ENCODE data around the gene PAM. TPM values are rescaled to one million over a fixed set of nuclear protein-coding genes. Genes with fewer than 3 reads are reported as not detected.
A peak's percentile ranks its signal among the peaks of the same experiment; 100 is the strongest.

PAM gene
- total RNA-seq, 2 experiments from 2014 or later: 15.1 to 16.1 TPM

DNA sequence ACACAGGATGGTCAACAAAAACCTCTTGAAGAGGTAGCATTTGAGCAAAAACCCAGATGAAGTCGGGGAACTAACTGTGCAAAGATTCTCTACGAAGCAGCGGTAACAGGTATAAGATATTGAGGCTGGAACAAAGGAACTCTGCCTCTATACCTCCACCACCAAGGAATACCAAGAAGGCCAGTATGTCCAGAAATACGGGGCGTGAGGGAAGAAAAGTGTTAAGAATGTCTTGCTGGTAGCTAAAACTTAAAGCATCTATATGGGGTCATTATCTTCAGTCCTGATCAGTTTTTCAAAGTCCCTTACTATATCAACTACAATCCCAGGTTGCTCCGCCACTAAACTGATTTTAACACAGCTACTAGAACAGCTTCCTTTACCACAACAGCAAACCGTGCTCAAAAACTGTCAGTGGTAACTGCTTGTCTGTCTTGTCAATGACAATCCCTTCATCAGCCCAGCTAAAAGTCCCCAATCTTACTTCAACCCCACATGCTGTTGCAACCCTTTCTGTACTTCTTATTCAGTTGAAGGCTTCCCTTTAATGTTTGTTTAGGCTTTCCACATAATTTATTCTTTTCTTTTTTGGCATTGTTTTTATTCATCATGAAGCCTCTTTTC, 9.4 kb downstream of the PAM start:
- Histone ChIP-seq H3K36me3 (ENCODE audit: insufficient read depth, low read length) (no peaks in the 10 kb centered on the region), H3K27me3 (ENCODE audit: control insufficient read depth in 1 of 2, insufficient read depth in 2 of 2, low read length in 2 of 2) (no peaks in the 10 kb centered on the region), H3K9me3 (ENCODE audit: control insufficient read depth in 1 of 2, insufficient read depth in 1 of 2, low read length in 2 of 2) (no peaks in the 10 kb centered on the region), H3K4me3 (ENCODE audit: low read length) (no peak overlapping the region), H3K27ac (ENCODE audit: low read depth in 1 of 2, low read length in 2 of 2) (no peak overlapping the region), H3K4me1 (ENCODE audit: insufficient read depth, low read length) (peaks cover 22% of the 10 kb centered on the region)
- Mint-ChIP-seq H3K36me3 (ENCODE audit: low read depth) (no peaks in the 10 kb centered on the region), H3K4me3 (peak overlapping the region; percentile 39), H3K9me3 (no peaks in the 10 kb centered on the region), H3K27me3 (no peaks in the 10 kb centered on the region), H3K27ac (peak overlapping the region; percentile 19), H3K4me1 (ENCODE audit: low read depth) (peaks cover 63% of the 10 kb centered on the region)
- TF ChIP-seq CTCF (IDR thresholded peaks at IDR 0.05): no peak
- DNase-seq (peak in 3 of 14 experiments; percentile 46 to 54 (median 52)), ATAC-seq (ENCODE audit: poor library complexity) (peak; percentile 53)
- ChIA-PET CTCF (no interaction called here), POLR2A (interaction anchor here (1.3 to 2.0 kb wide), 2 partner anchors 9 to 355 kb away, joined by 8 to 10 read pairs; partner anchors contain the start of genes GIN1, PAM and PPIP5K2)
- intact Hi-C loops (cut with DNase I, micrococcal nuclease): no loop called here

DNA sequence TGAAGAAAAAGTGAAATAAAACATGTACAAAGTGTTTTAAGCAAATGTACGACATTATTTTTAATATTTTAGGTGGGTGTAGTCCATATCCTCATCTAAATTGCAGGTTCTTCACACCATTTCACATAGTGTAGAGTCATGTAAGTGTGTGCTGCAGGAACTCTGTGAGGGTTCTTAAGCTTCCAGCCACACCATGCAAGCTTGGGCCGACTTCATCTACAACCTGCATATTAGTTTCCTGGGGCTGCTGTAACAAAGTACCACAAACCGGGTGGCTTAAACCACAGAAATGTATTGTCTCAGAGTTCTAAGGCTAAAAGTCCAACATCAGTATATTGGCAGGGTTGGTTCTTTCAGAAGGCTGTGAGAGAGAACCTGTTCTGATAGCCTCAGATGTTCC, 10.2 kb downstream of the PAM start:
- Mint-ChIP-seq H3K9me3 (no peaks in the 10 kb centered on the region), H3K27me3 (no peaks in the 10 kb centered on the region), H3K27ac (peak overlapping the region; percentile 19), H3K4me1 (ENCODE audit: low read depth) (peaks cover 57% of the 10 kb centered on the region), H3K36me3 (ENCODE audit: low read depth) (no peaks in the 10 kb centered on the region), H3K4me3 (peak overlapping the region; percentile 23)
- ATAC-seq (ENCODE audit: poor library complexity) (no peak), DNase-seq (no peak)
- TF ChIP-seq CTCF (IDR thresholded peaks at IDR 0.05): no peak
- ChIA-PET POLR2A (interaction anchor here (1.3 to 1.5 kb wide), 2 partner anchors 9 to 354 kb away, joined by 3 to 10 read pairs; partner anchors contain the start of genes GIN1, PAM and PPIP5K2), CTCF (no interaction called here)
- Histone ChIP-seq H3K9me3 (ENCODE audit: control insufficient read depth in 1 of 2, insufficient read depth in 1 of 2, low read length in 2 of 2) (no peaks in the 10 kb centered on the region), H3K27me3 (ENCODE audit: control insufficient read depth in 1 of 2, insufficient read depth in 2 of 2, low read length in 2 of 2) (no peaks in the 10 kb centered on the region), H3K27ac (ENCODE audit: low read depth in 1 of 2, low read length in 2 of 2) (no peak overlapping the region), H3K4me3 (ENCODE audit: low read length) (no peak overlapping the region), H3K36me3 (ENCODE audit: insufficient read depth, low read length) (no peaks in the 10 kb centered on the region), H3K4me1 (ENCODE audit: insufficient read depth, low read length) (peaks cover 22% of the 10 kb centered on the region)
- intact Hi-C loops (cut with DNase I, micrococcal nuclease): no loop called here

DNA sequence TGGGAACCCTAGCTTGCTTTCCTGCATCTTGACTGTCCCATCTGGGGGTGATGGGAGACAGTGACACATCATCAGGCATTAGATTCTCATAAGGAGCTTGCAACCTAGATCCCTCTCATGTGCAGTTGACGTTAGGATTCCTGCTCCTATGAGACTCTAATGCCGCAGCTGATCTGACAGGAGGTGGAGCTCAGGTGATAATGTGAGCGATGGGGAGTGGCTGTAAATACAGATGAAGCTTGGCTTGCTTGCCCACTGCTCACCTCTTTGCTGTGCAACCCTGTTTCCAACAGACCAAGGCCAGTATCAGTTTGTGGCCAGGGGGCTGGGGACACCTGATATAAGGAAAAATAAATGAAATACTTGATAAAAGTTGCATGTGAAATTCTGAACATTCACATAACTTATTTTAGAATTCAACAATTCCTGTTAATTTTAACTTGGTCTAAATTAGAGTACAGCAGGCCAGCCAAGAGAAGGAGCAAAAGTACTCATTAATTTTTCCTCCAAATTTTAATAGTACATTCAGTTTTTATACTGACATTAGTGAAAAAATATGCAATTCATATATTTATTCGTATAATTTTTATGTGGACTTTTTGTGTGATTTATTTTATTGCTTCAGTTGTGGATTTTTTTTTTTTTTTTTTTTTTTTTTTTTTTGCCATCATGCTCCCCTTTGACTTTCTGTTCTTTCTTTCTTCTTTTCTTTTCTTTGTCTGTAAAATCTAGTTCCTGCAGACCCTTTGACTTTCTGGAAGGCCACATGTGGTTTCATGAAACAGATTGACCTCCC, 11.4 kb downstream of the PAM start:
- H3K9me3 ChIP-seq (ENCODE audit: control insufficient read depth in 1 of 2, insufficient read depth in 1 of 2, low read length in 2 of 2): no peaks in the 10 kb centered on the region
- ATAC-seq (ENCODE audit: poor library complexity): no peak
- H3K36me3 Mint-ChIP-seq (ENCODE audit: low read depth): no peaks in the 10 kb centered on the region
- H3K4me1 Mint-ChIP-seq (ENCODE audit: low read depth): peaks cover 51% of the 10 kb centered on the region
- no peaks in the 10 kb centered on the region for H3K27me3 Mint-ChIP-seq
- no peaks in the 10 kb centered on the region for H3K36me3 ChIP-seq (ENCODE audit: insufficient read depth, low read length)
- DNase-seq: no peak
- H3K4me1 ChIP-seq (ENCODE audit: insufficient read depth, low read length): peaks cover 19% of the 10 kb centered on the region
- no peak for TF ChIP-seq CTCF (IDR thresholded peaks at IDR 0.05)
- no peak overlapping the region for H3K4me3 ChIP-seq (ENCODE audit: low read length)
- ChIA-PET CTCF (no interaction called here), POLR2A (interaction anchor here (1.5 kb wide), 1 partner anchor 353 kb away, joined by 3 read pairs; the partner anchor contains the start of genes GIN1 and PPIP5K2)
- H3K4me3 Mint-ChIP-seq: no peak overlapping the region
- intact Hi-C loops (cut with DNase I, micrococcal nuclease): no loop called here
- no peaks in the 10 kb centered on the region for H3K9me3 Mint-ChIP-seq
- H3K27ac ChIP-seq (ENCODE audit: low read depth in 1 of 2, low read length in 2 of 2): no peak overlapping the region
- H3K27ac Mint-ChIP-seq: no peak overlapping the region
- no peaks in the 10 kb centered on the region for H3K27me3 ChIP-seq (ENCODE audit: control insufficient read depth in 1 of 2, insufficient read depth in 2 of 2, low read length in 2 of 2)

All from CD4-positive, alpha-beta T cell (primary cell).